ENCODE measurements around the gene MAGEA1.

GRCh38 chrX:153161952-153162351 lies 17.1 kb upstream of the MAGEA1 start:
- no peak for TF ChIP-seq CTCF (IDR thresholded peaks at IDR 0.05)
- no peak for TF ChIP-seq POLR2AphosphoS5 (IDR thresholded peaks at IDR 0.05)
- TF ChIP-seq POLR2A (IDR thresholded peaks at IDR 0.05) = no peak
- no peak for TF ChIP-seq EP300 (IDR thresholded peaks at IDR 0.05)

Data from suprapubic skin (tissue), 4 donors.